ENCODE measurements around the gene MRPL2. TPM values are rescaled to one million over a fixed set of nuclear protein-coding genes. Genes with fewer than 3 reads are reported as not detected.
A peak's percentile ranks its signal among the peaks of the same experiment; 100 is the strongest.

Gene MRPL2
- total RNA-seq, 2 donors from 2014 or later, result 87.4 to 99.8 TPM

- DNase-seq (ENCODE audit: low spot score in 2 of 2) (no peak), ATAC-seq (no peak)
- H3K36me3 Mint-ChIP-seq, result peaks cover 13 to 24% of the 10 kb centered on the region in 2 donors
- H3K9me3 Mint-ChIP-seq, result no peaks in the 10 kb centered on the region
- H3K27ac Mint-ChIP-seq, result peak overlapping the region in 1 of 2 donors; percentile 70
Measured at GRCh38 chr6:43016943-43017334, 42.3 kb downstream of the MRPL2 start.

GRCh38 chr6:43016176-43016942 is 42.9 kb downstream of the MRPL2 start:
- peak overlapping the region in 1 of 2 donors; percentile 70 for H3K27ac Mint-ChIP-seq
- ATAC-seq (no peak), DNase-seq (ENCODE audit: low spot score in 2 of 2) (no peak)
- no peaks in the 10 kb centered on the region for H3K9me3 Mint-ChIP-seq
- H3K36me3 Mint-ChIP-seq, result peaks cover 13 to 24% of the 10 kb centered on the region in 2 donors

DNA sequence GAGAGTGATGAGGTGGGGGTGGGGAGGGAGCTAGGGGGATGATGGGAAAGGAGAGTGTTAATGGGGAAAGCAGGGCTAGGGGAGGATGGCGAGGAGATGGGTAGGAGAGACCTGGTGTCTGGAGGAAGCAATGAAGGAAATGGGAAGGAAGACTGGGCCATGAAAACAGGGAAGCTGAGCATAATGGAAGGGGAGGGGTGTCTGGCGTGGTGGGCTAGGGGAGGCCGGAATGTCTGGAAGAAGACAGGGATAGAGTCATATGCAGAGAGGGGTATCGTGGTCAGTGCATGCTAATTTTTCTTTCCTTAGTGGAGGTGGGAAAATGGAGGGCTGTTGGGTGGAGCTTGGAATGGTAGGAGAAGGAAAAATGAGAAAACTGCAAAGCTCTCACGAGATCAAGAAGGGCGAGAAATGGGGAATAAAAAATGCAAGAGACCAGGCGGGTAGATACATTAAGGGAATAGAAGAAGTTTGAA is 44.8 kb downstream of the MRPL2 start:
- ATAC-seq (no peak), DNase-seq (ENCODE audit: low spot score in 2 of 2) (no peak)
- H3K9me3 Mint-ChIP-seq, result no peaks in the 10 kb centered on the region
- H3K27ac Mint-ChIP-seq, result peak overlapping the region; percentile 92 to 98
- peaks cover 13 to 24% of the 10 kb centered on the region in 2 donors for H3K36me3 Mint-ChIP-seq

DNA sequence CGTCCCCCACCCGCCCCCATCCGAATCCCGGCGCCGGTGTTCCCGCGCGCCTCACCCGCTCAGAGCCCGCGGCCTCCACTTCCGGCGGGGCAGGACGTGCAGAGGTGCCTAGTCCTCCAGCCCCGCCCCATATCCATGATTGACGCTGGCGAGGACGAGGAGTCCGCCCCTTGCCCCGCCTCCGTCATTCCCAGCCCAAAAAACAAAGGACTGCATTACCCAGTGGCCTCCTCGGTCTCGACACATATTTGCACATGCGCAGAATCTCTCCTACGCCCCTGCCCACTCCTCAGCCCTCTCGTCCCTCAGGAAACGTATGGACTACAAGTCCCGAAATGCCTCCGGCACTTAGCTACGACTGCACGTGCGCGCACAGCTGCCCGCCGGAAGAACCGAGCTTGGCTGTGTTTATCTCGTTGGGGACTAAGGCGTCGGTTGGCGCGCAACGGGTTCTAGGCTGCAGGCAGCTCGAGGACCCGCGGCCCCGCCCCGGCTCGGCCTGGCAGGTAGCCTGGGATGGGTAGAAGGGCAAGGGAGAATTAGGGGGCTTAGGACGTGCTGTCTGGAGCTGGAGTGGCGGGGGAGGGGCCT is 45.3 kb downstream of the MRPL2 start, which contains the start of the genes KLHDC3 and MEA1:
TSS of gene KLHDC3 (plus strand) at position 407 of the 591 bp plus-strand sequence. CDS start 2,944 bp downstream, outside the sequence.
TSS of gene MEA1 (minus strand) at position 104 of the 591 bp plus-strand sequence. CDS start 133 bp downstream, outside the sequence.
- H3K27ac Mint-ChIP-seq, result peak within 1 kb of the TSS; percentile 92 to 98
- H3K9me3 Mint-ChIP-seq, result no peaks in the 10 kb centered on the region
- H3K36me3 Mint-ChIP-seq, result peaks cover 13 to 24% of the 10 kb centered on the region in 2 donors

DNA sequence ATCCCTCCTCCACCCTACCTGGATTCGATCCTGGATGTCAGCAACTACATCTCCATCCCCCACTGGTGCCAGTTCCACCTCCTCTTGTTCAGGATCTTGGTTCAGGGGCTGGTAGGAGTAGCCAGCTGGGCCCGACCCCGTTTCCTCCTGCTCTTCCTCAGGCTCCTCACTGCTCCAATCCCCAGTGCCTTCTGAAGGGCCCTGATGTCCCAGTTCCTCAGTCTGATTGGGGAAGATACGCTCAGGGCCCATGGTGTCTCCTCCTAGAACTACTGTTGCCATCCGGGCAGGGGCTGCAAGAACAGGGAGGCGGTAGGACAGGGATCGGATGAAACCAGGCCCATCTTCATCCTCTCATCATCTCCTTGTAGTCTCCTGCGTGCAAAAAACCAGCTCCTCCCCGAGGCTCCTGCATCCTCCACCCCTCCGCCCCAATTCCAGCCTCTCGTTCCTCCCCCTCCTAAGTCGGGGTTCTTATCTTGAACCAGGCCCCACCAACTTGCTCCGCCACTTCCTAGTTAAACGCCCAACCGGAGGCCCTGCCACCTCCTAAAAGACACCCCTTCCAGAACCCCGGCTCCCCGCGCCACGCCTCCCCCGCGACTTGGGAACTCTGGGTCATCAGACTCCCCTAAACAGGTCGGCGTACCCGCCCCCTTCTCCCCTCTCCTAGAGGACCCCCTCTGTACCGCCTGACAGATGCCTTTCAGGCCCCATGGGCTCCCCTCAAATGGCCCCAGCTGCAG is 46.0 kb downstream of the MRPL2 start:
- H3K36me3 Mint-ChIP-seq, result peaks cover 13 to 24% of the 10 kb centered on the region in 2 donors
- peak overlapping the region; percentile 92 to 98 for H3K27ac Mint-ChIP-seq
- peak; percentile 41 to 53 for ATAC-seq
- no peaks in the 10 kb centered on the region for H3K9me3 Mint-ChIP-seq
- DNase-seq (ENCODE audit: low spot score in 2 of 2), result no peak

More for the DNA sequence above, 45.3 kb downstream of the MRPL2 start, which contains the start of the genes KLHDC3 and MEA1:
- DNase-seq (ENCODE audit: low spot score in 2 of 2) (peak; percentile 99 to 100), ATAC-seq (peak; percentile 93 to 95)

GRCh38 chr6:43012364-43012763 is 46.9 kb downstream of the MRPL2 start:
- ATAC-seq (no peak), DNase-seq (ENCODE audit: low spot score in 2 of 2) (no peak)
- no peaks in the 10 kb centered on the region for H3K9me3 Mint-ChIP-seq
- H3K36me3 Mint-ChIP-seq, result peaks cover 13 to 17% of the 10 kb centered on the region in 2 donors
- peak overlapping the region; percentile 92 to 98 for H3K27ac Mint-ChIP-seq

DNA sequence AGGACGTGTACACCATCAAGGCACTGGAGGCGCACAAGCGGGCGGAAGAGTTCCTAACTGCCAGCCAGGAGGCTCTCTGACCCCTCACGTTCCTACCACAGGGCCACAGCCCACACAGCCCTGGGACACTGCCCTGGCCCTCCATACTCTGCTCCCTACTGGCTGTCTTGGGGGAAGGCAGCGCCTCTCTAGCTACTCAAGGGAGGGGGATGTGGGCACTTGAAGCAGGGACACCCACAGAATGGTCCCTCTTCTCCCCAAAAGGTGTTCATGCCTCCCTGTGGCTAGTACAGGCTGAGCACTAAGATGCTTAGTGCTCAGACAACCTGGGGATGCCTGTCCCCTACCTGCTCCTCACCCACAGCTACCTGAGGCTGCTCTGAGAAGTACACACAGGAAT is 48.0 kb downstream of the MRPL2 start:
- DNase-seq (ENCODE audit: low spot score in 2 of 2), result no peak
- Mint-ChIP-seq H3K9me3 (no peaks in the 10 kb centered on the region), H3K36me3 (peaks cover 13 to 18% of the 10 kb centered on the region in 2 donors), H3K27ac (peak overlapping the region; percentile 77 to 92)
- no peak for ATAC-seq

- peak overlapping the region in 1 of 2 donors; percentile 72 for H3K27ac Mint-ChIP-seq
- DNase-seq (ENCODE audit: low spot score in 2 of 2), result peak in 1 of 2 donors; percentile 24
- peaks cover 13 to 24% of the 10 kb centered on the region in 2 donors for H3K36me3 Mint-ChIP-seq
- H3K9me3 Mint-ChIP-seq, result no peaks in the 10 kb centered on the region
- ATAC-seq, result no peak
Measured at GRCh38 chr6:43009124-43009523, 50.1 kb downstream of the MRPL2 start.

GRCh38 chr6:43007126-43007525 is 52.1 kb downstream of the MRPL2 start:
- ATAC-seq, result no peak
- Mint-ChIP-seq H3K9me3 (no peaks in the 10 kb centered on the region), H3K27ac (peak overlapping the region; percentile 13 to 44)

DNA sequence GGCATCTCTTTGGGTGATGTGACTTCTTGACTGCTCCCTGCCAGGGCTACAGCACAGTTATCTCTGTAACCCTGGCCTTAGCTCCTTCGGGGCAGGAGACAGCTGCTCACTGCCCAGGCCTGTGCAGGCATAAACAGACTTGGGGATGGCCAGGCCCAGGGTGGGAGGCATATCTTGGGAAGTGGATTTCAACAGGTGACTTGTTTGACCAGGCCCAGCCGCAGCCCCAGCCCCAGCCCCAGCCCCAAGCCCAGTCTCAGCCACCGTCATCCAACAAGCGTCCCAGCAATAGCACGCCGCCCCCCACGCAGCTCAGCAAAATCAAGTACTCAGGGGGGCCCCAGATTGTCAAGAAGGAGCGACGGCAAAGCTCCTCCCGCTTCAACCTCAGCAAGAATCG is 53.0 kb downstream of the MRPL2 start:
- Mint-ChIP-seq H3K36me3 (peaks cover 0 to 6% of the 10 kb centered on the region in 2 donors), H3K27ac (no peak overlapping the region), H3K9me3 (no peaks in the 10 kb centered on the region)
- ATAC-seq (no peak), DNase-seq (ENCODE audit: low spot score in 2 of 2) (no peak)

More at GRCh38 chr6:43007126-43007525, 52.1 kb downstream of the MRPL2 start:
- DNase-seq (ENCODE audit: low spot score in 2 of 2), result no peak
- H3K36me3 Mint-ChIP-seq, result peaks cover 0 to 8% of the 10 kb centered on the region in 2 donors

GRCh38 chr6:43005844-43006243 is 53.4 kb downstream of the MRPL2 start:
- Mint-ChIP-seq H3K27ac (no peak overlapping the region), H3K36me3 (peaks cover 0 to 6% of the 10 kb centered on the region in 2 donors), H3K9me3 (no peaks in the 10 kb centered on the region)
- DNase-seq (ENCODE audit: low spot score in 2 of 2), result no peak
- ATAC-seq, result no peak

Other genes starting within 250 kb of the MRPL2 start
- gene RPL7L1, start 179.8 kb downstream of the MRPL2 start, total RNA-seq, result 100 to 1,000 TPM; 120 to 125 TPM
- not detected for gene PTCRA, start 143.4 kb downstream of the MRPL2 start, total RNA-seq
- 10 to 100 TPM; 37.9 to 51.6 TPM for gene CNPY3, start 130.0 kb downstream of the MRPL2 start, total RNA-seq
- 1 to 10 TPM in 1 of 2 donors, under 1 TPM in 1; 0.54 to 1.0 TPM for gene GNMT, start 98.7 kb downstream of the MRPL2 start, total RNA-seq
- 10 to 100 TPM in 1 of 2 donors, 1 to 10 TPM in 1; 7.9 to 13.8 TPM for gene PEX6, start 80.3 kb downstream of the MRPL2 start, total RNA-seq
- 10 to 100 TPM; 53.0 to 96.0 TPM for gene PPP2R5D, start 74.9 kb downstream of the MRPL2 start, total RNA-seq
- 10 to 100 TPM; 79.4 to 83.6 TPM for gene MEA1, start 45.5 kb downstream of the MRPL2 start, total RNA-seq
- gene KLHDC3, start 45.2 kb downstream of the MRPL2 start, total RNA-seq, result 10 to 100 TPM; 67.7 to 74.0 TPM
- 10 to 100 TPM; 45.6 to 46.9 TPM for gene RRP36, start 37.8 kb downstream of the MRPL2 start, total RNA-seq
- gene CUL7, start 5.6 kb downstream of the MRPL2 start, total RNA-seq, result 10 to 100 TPM; 13.0 to 21.6 TPM
- gene KLC4, start 197 bp upstream of the MRPL2 start, total RNA-seq, result 10 to 100 TPM; 19.9 to 50.1 TPM
- gene PTK7, start 16.9 kb upstream of the MRPL2 start, total RNA-seq, result 1 to 10 TPM; 2.9 to 4.7 TPM
- gene SRF, start 111.8 kb upstream of the MRPL2 start, total RNA-seq, result 10 to 100 TPM; 31.0 to 42.7 TPM
- 10 to 100 TPM; 45.7 to 88.0 TPM for gene CUL9, start 122.8 kb upstream of the MRPL2 start, total RNA-seq
- 10 to 100 TPM; 39.3 to 73.5 TPM for gene DNPH1, start 170.0 kb upstream of the MRPL2 start, total RNA-seq
- under 1 TPM; 0.09 to 0.37 TPM for gene TTBK1, start 184.0 kb upstream of the MRPL2 start, total RNA-seq
- not detected for gene SLC22A7, start 238.8 kb upstream of the MRPL2 start, total RNA-seq
- 1 to 10 TPM; 4.2 to 6.4 TPM for gene CRIP3, start 249.4 kb upstream of the MRPL2 start, total RNA-seq